ENCODE measurements around the gene ARHGAP24.

ARHGAP24 gene

DNA sequence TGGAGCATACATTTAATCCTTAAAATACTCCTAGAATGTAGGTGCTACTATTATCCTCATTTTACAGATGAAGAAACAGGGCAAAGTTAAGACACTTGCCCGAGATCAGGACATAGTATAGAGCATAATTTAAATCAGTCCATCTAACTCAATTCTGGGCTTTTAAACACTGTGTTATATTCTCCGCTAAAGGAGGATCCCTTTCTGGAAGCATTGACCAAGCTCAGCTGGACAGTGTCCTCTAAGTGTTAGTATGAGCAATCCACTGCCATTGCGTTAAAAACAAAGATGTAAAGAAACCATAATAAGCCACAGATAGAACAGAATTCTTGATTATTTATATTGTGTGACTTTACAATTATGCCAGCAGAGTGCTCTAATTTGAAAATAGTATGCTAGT lies 207.0 kb downstream of the ARHGAP24 start:
- TF ChIP-seq, protein P1, sequence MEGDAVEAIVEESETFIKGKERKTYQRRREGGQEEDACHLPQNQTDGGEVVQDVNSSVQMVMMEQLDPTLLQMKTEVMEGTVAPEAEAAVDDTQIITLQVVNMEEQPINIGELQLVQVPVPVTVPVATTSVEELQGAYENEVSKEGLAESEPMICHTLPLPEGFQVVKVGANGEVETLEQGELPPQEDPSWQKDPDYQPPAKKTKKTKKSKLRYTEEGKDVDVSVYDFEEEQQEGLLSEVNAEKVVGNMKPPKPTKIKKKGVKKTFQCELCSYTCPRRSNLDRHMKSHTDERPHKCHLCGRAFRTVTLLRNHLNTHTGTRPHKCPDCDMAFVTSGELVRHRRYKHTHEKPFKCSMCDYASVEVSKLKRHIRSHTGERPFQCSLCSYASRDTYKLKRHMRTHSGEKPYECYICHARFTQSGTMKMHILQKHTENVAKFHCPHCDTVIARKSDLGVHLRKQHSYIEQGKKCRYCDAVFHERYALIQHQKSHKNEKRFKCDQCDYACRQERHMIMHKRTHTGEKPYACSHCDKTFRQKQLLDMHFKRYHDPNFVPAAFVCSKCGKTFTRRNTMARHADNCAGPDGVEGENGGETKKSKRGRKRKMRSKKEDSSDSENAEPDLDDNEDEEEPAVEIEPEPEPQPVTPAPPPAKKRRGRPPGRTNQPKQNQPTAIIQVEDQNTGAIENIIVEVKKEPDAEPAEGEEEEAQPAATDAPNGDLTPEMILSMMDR (IDR thresholded peaks at IDR 0.05; ENCODE audit: low read depth, low read length, missing control alignments), result no peak
- H3K4me3 ChIP-seq (replicated peaks; ENCODE audit: low read depth, low read length), result no peak overlapping the region
- DNase-seq (ENCODE audit: extremely low read depth, low read depth), result no peak

DNA sequence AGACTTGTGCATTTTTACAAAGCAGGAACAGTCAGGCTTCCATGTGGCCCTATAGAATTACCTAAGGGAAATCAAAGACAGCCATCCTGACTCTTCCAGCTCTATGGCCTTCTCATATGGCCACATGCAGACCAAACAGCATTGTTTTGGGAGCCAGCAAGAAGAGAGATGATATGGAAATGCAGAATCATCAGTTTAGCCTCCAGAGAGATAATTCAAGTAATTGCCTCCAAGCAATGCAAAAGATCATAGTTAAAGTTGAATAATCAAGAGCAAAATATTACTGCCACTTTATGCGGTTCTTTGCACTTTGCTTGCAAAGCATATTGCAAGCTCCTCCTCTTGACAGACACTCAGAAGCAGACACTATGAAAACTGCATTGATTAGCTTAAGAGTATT lies 207.4 kb downstream of the ARHGAP24 start:
- H3K4me3 ChIP-seq (replicated peaks; ENCODE audit: low read depth, low read length), result no peak overlapping the region
- no peak for DNase-seq (ENCODE audit: extremely low read depth, low read depth)
- TF ChIP-seq, protein P1 (IDR thresholded peaks at IDR 0.05; ENCODE audit: low read depth, low read length, missing control alignments), result no peak

DNA sequence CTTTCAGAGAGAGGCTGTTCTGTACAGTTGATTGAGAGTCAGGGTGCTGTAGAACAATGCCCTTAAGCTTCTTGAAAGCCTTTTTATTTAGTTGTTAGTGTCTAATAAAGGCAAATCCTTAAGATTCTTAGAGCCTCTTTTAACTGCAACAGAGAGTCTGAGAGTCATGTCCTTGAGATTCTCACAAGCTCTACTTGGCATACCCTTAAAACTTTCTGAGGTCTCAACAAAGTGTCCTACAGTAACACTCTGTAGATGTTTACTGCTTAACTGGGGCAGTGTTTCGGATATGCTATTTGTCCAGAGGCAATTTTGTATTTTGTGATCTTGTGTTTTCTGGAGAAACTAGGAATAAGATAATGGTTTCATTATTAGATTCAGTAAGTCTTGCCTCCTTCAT lies 209.7 kb downstream of the ARHGAP24 start:
- no peak for DNase-seq (ENCODE audit: extremely low read depth, low read depth)
- no peak overlapping the region for H3K4me3 ChIP-seq (replicated peaks; ENCODE audit: low read depth, low read length)
- TF ChIP-seq, protein P1 (IDR thresholded peaks at IDR 0.05; ENCODE audit: low read depth, low read length, missing control alignments), result no peak

DNA sequence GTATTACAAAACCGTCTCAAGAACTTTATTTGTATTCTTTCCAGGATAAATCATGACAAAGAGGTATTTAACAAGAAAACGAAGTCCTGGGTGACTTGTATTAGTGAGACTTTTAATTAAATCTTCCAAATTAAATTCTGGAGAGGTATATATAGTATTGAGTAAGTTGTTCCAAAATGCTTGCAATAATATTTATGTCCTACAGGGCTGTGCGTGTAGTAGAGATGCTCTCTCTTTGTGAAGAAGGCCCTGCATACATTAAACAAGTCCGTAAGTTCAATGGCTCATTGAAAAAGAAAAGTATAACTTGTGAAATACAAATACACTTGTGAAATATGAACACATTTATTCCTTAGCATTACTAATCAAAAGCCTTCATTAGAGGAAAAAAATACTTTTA lies 211.4 kb downstream of the ARHGAP24 start:
- TF ChIP-seq, protein P1 (IDR thresholded peaks at IDR 0.05; ENCODE audit: low read depth, low read length, missing control alignments), result no peak
- no peak overlapping the region for H3K4me3 ChIP-seq (replicated peaks; ENCODE audit: low read depth, low read length)
- no peak for DNase-seq (ENCODE audit: extremely low read depth, low read depth)

DNA sequence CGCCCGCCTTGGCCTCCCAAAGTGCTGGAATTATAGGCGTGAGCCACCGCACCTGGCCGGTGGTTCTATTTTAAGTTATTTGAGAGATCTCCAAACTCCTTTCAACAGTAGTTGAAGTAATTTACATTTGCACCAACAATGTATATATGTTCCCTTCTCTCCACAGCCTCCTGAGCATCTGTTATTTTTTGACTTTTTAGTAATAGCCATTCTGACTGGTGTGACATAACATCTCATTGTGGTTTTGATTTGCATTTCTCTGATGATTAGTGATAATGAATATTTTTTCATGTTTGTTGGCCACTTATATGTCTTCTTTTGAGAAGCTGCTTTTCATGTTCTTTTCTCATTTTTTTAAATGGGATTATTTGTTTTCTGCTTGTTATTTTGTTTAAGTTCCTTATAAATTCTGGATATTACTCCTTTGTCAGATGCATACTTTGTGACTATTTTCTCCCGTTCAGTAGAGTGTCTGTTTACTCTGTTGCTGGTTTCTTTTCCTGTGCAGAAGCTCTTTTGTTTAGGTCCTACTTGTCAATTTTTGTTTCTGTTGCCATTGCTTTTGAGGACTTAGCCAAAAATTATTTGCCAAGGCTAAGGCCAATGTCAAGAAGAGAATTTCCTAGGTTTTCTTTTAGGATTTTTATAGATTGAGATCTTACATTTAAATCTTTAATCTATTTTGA lies 213.2 kb downstream of the ARHGAP24 start:
- no peak overlapping the region for H3K4me3 ChIP-seq (replicated peaks; ENCODE audit: low read depth, low read length)
- DNase-seq (ENCODE audit: extremely low read depth, low read depth), result no peak
- TF ChIP-seq, protein P1 (IDR thresholded peaks at IDR 0.05; ENCODE audit: low read depth, low read length, missing control alignments), result no peak

DNA sequence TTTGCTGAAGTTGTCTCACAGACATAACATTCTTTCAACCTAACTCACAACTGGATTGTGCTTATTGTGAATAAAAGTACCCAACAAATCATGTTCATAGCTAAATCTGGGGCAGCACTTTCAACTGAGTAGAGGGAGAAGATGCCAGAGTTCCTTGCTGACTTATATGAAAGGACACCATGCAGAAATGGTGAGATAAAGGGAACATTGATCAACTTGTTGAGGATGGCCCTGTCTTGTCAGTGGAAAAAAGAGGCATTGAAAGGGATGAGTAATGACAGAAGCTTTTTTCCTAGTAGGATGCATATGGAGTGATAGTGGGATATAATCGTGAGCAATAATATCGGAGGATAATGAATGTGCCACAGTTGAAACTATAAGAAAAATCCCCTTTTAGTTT lies 221.7 kb downstream of the ARHGAP24 start:
- no peak for DNase-seq (ENCODE audit: extremely low read depth, low read depth)
- TF ChIP-seq, protein P1 (IDR thresholded peaks at IDR 0.05; ENCODE audit: low read depth, low read length, missing control alignments), result no peak

DNA sequence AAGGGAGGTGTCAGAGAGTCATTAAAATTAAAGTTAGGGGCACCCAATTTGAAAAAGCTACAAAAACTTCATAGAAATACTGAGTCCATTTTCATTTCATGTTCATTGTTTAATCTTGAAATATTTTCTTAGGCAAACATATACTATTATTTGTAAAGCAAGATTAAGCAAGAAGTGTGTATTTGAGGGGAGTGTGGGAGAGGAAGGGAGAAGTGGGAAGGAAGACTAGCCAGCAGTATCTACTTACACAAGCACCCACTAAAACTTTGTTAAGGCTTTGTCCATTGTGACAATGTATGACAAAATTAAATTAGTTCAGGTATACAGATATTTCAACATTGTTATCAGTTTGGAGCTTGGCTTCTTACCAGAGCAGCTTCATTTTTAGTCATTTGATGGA lies 222.9 kb downstream of the ARHGAP24 start:
- DNase-seq (ENCODE audit: extremely low read depth, low read depth), result no peak
- TF ChIP-seq, protein P1 (IDR thresholded peaks at IDR 0.05; ENCODE audit: low read depth, low read length, missing control alignments), result no peak
- no peak overlapping the region for H3K4me3 ChIP-seq (replicated peaks; ENCODE audit: low read depth, low read length)

More for the DNA sequence above, 221.7 kb downstream of the ARHGAP24 start:
- no peak overlapping the region for H3K4me3 ChIP-seq (replicated peaks; ENCODE audit: low read depth, low read length)

Data from HFF-Myc (cell line).